Spleen (tissue), 11 donors: ENCODE results near the gene CACNA1D. TPM values are rescaled to one million over a fixed set of nuclear protein-coding genes. Genes with fewer than 3 reads are reported as not detected.

Experiments used
- DNase-seq: peaks from one replicate; pipeline ENCODE4 v3.0.0-alpha.2; 2020
- H3K27ac ChIP-seq, 8 donors: fragments of 200-600 bp; sonication (generic) in 7 of 8; 1 replicate in 4 of 8; 2 replicates in 4 of 8; pipeline versions ENCODE4 v1.5.0 to v1.8.0; 2016 to 2021; ENCODE audit warnings: inconsistent platforms in 4 of 8, mild to moderate bottlenecking in 4 of 8, moderate library complexity in 1 of 8
- H3K27me3 ChIP-seq, 7 donors: fragments of 200-600 bp; sonication (generic) in 6 of 7; replicated peaks in 1 of 7; 1 replicate in 4 of 7; 2 replicates in 3 of 7; pipeline versions ENCODE4 v1.5.0 to v1.8.0; 2016 to 2021; ENCODE audit warnings: inconsistent platforms in 3 of 7, mild to moderate bottlenecking in 1 of 7
- H3K36me3 ChIP-seq, 6 donors: fragments of 200-600 bp; sonication (generic) in 5 of 6; 1 replicate in 4 of 6; 2 replicates in 2 of 6; pipeline versions ENCODE4 v1.5.0 to v1.8.0; 2016 to 2021; ENCODE audit warnings: inconsistent platforms in 2 of 6
- H3K4me1 ChIP-seq, 6 donors: fragments of 200-600 bp; sonication (generic) in 5 of 6; 1 replicate in 3 of 6; 2 replicates in 3 of 6; pipeline versions ENCODE4 v1.5.0 to v1.8.0; 2016 to 2021; ENCODE audit warnings: inconsistent platforms in 3 of 6
- H3K4me3 ChIP-seq, 8 donors: fragments of 200-600 bp; sonication (generic) in 7 of 8; 1 replicate in 4 of 8; 2 replicates in 4 of 8; pipeline versions ENCODE4 v1.5.0 to v1.8.0; 2016 to 2021; ENCODE audit warnings: inconsistent platforms in 4 of 8, mild to moderate bottlenecking in 4 of 8, moderate library complexity in 2 of 8
- H3K9me3 ChIP-seq, 8 donors: fragments of 200-600 bp; sonication (generic) in 7 of 8; 1 replicate in 4 of 8; 2 replicates in 4 of 8; pipeline versions ENCODE4 v1.5.0 to v1.8.0; 2016 to 2021; ENCODE audit warnings: inconsistent platforms in 4 of 8
- POLR2A ChIP-seq, 3 donors: fragments of 450-650 bp; IDR thresholded peaks; one replicate each; pipeline ENCODE4 v1.5.1; 2017; ENCODE audit warnings: antibody characterized with exemption in 3 of 3, mild to moderate bottlenecking in 1 of 3
- POLR2AphosphoS5 ChIP-seq, 3 donors: sonication (generic); formaldehyde crosslinking; IDR thresholded peaks; one replicate each; pipeline ENCODE4 v1.5.1; 2017; ENCODE audit warnings: antibody characterized with exemption in 3 of 3
- WGBS, 5 donors: extraction: QIAGEN DNeasy Blood & Tissue Kit in 3 of 5; methylation state at CpG; one replicate each; pipeline versions ENCODE4 v1.1.5 to v1.1.7; 2013 to 2018; 5-methylcytosine and 5-hydroxymethylcytosine counted together
- intact Hi-C: fragments of 100-400 bp; cut with DNase I; formaldehyde crosslinking; loops from one replicate; pipeline ENCODE4 v1.15.0; 2023; ENCODE audit warnings: low total_unique reads
- polyA plus RNA-seq, 3 donors: library from polyadenylated mRNA; stranded (reverse); fragments of 200-250 nt; gene quantifications; one replicate each; pipeline ENCODE4 v1.2.1, GENCODE V29; 2013
- total RNA-seq, 7 donors: library from RNA; depleted of rRNA in 3 of 7; stranded (reverse); fragments of >200 nt in 3 of 7; fragmentation: NEBNext Ultra II Directional in 4 of 7; extraction: Animal tissue kit (Norgen Biotek cat#: 25700) in 4 of 7; gene quantifications; one replicate each; pipeline versions ENCODE4 v1.1.0 to v1.2.1, GENCODE V29; 2016 to 2021
- TF ChIP-seq, protein P1 (sequence below), 11 experiments: fragments of 200-600 bp in 7 of 11; fragments of 450-650 bp in 4 of 11; sonication (generic) in 4 of 11; IDR thresholded peaks in 8 of 11; conservative IDR thresholded peaks in 3 of 11; 1 replicate in 7 of 11; 2 replicates in 4 of 11; pipeline versions ENCODE4 v1.4.0 to v1.8.0; 2016 to 2021; ENCODE audit warnings: antibody characterized with exemption in 11 of 11, inconsistent platforms in 4 of 11, mild to moderate bottlenecking in 1 of 11
- donor health status: healthy with polysubstance abuse.
- donor health status: DM: no; HTN: no; CAD: no; lungs with moderate emphysema.
- donor health status: DM: no; HTN: no; CAD: no.
- donor health status: Bipolar disorder and iron deficiency.
- donor health status: healthy.
- donor health status: DM: no; HTN: no; CAD: no.
- donor health status: DM: yes; HTN: yes; CAD: no.

CACNA1D gene
- total and polyA plus RNA-seq, 10 donors = 0.55 to 89.3 (median 19.1) TPM

DNA sequence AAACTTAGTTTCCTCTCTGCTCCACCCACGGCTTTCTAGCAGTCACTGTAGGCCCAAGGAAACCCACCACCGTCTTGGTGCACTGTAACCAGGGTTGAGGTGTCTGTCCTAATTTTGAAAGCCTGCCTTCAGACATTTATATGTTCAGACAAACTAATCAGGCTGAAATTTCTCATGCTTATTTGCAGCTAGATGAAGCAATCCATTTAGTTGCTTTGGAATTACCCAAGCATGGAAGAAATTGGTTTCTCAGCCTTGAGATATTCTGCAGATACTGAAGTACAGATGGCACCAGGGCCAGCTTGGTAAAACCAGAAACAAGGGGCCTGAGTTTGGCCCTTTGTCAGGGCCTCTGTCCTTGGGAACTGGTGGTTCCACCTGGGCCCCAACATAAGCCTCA, 105.4 kb downstream of the CACNA1D start:
- DNase-seq = no peak
- 42 to 91% (median 70%) methylated on average over 2 of the region's 2 CpGs for WGBS, 5 donors
- intact Hi-C loops = no loop called here
- Histone ChIP-seq H3K9me3 (no peaks in the 10 kb centered on the region), H3K36me3 (no peaks in the 10 kb centered on the region), H3K4me1 (peaks cover 0 to 14% (median 5%) of the 10 kb centered on the region in 6 donors), H3K27ac (no peak overlapping the region), H3K4me3 (no peak overlapping the region), H3K27me3 (no peaks in the 10 kb centered on the region)
- TF ChIP-seq POLR2AphosphoS5 (IDR thresholded peaks at IDR 0.05) (no peak), POLR2A (IDR thresholded peaks at IDR 0.05) (no peak)
- TF ChIP-seq, protein P1, sequence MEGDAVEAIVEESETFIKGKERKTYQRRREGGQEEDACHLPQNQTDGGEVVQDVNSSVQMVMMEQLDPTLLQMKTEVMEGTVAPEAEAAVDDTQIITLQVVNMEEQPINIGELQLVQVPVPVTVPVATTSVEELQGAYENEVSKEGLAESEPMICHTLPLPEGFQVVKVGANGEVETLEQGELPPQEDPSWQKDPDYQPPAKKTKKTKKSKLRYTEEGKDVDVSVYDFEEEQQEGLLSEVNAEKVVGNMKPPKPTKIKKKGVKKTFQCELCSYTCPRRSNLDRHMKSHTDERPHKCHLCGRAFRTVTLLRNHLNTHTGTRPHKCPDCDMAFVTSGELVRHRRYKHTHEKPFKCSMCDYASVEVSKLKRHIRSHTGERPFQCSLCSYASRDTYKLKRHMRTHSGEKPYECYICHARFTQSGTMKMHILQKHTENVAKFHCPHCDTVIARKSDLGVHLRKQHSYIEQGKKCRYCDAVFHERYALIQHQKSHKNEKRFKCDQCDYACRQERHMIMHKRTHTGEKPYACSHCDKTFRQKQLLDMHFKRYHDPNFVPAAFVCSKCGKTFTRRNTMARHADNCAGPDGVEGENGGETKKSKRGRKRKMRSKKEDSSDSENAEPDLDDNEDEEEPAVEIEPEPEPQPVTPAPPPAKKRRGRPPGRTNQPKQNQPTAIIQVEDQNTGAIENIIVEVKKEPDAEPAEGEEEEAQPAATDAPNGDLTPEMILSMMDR (IDR thresholded peaks at IDR 0.05 in 8 of 11, conservative IDR thresholded peaks at IDR 0.05 in 3 of 11) = no peak

DNA sequence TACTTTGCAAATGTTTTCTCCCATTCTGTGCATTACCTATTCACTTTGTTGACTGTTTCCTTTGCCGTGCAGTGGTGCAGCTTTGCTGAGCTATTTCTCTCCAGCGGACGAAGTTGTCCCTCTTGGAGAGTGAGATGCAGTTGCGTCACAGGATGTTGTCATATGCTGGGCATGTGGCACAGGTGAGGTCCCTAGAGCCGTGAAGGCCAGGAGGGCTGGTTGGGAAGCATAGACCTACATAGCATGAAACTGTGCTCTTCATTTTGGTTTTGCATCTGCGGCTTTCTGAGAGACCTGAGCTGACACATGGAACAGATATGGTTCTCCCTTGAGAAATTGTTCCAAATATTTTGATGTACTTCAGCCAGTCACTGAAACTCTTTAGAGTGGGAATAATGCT, 108.5 kb downstream of the CACNA1D start:
- no peaks in the 10 kb centered on the region for H3K36me3 ChIP-seq
- H3K4me1 ChIP-seq = peaks cover 0 to 5% (median 2%) of the 10 kb centered on the region in 6 donors
- DNase-seq = no peak
- TF ChIP-seq, protein P1 (IDR thresholded peaks at IDR 0.05 in 8 of 11, conservative IDR thresholded peaks at IDR 0.05 in 3 of 11) = no peak
- no peak for TF ChIP-seq POLR2AphosphoS5 (IDR thresholded peaks at IDR 0.05)
- TF ChIP-seq POLR2A (IDR thresholded peaks at IDR 0.05) = no peak
- WGBS, 5 donors = 85 to 93% (median 88%) methylated on average over 6 of the region's 6 CpGs
- peaks cover 0 to 13% (median 8%) of the 10 kb centered on the region in 8 donors for H3K9me3 ChIP-seq
- intact Hi-C loops = no loop called here
- no peak overlapping the region for H3K27ac ChIP-seq
- no peak overlapping the region for H3K4me3 ChIP-seq
- H3K27me3 ChIP-seq = no peaks in the 10 kb centered on the region

DNA sequence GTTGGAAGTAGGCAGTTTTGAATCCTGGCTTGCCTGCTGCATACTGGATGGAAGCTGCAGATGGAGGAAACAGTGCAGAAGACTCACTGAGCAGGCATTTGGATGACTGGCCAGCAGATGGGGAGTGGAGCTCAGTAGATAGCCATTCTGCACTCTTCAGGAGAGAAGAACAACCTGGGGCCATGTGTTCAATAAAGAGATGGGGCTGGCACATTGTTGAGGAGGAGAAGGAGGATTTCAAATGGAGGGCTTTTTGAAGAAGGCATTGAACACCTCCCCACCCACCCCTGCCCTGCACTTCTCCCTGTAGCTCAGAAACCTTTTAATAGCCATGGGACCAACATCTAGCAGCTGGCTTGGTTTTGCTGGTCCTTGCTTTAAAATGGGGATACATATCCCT, 109.8 kb downstream of the CACNA1D start:
- no peak for DNase-seq
- Histone ChIP-seq H3K4me1 (no peaks in the 10 kb centered on the region), H3K9me3 (peaks cover 0 to 13% (median 8%) of the 10 kb centered on the region in 8 donors), H3K4me3 (no peak overlapping the region), H3K27me3 (no peaks in the 10 kb centered on the region), H3K27ac (no peak overlapping the region), H3K36me3 (no peaks in the 10 kb centered on the region)
- intact Hi-C loops = no loop called here
- TF ChIP-seq POLR2AphosphoS5 (IDR thresholded peaks at IDR 0.05) (no peak), POLR2A (IDR thresholded peaks at IDR 0.05) (no peak)
- TF ChIP-seq, protein P1 (IDR thresholded peaks at IDR 0.05 in 8 of 11, conservative IDR thresholded peaks at IDR 0.05 in 3 of 11) = no peak

DNA sequence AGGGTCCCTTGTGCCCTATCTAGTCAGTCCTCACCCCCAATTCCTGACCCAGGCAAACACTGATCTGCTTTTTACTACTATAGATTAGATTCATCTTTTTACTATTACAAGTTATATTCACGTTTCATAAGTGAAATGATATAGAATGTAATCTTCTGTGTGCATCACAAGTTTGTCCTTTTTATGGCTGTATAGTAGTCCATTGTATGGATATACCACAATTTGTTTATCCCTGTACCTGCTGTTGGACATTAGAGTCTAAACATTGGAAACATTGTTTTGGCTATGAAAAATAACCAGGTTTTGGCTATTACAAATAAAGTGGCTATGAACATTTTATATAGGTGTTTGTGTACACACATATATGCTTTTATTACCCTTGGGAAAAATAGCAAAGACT, 112.4 kb downstream of the CACNA1D start:
- DNase-seq = no peak
- WGBS, 5 donors = 67 to 75% (median 70%) methylated on average over 1 of the region's 1 CpG
- Histone ChIP-seq H3K36me3 (no peaks in the 10 kb centered on the region), H3K4me3 (no peak overlapping the region), H3K9me3 (peaks cover 0 to 13% (median 8%) of the 10 kb centered on the region in 8 donors), H3K4me1 (no peaks in the 10 kb centered on the region), H3K27me3 (no peaks in the 10 kb centered on the region), H3K27ac (no peak overlapping the region)
- intact Hi-C loops = no loop called here
- TF ChIP-seq, protein P1 (IDR thresholded peaks at IDR 0.05 in 8 of 11, conservative IDR thresholded peaks at IDR 0.05 in 3 of 11) = no peak
